Measurements from ENCODE around the gene PKN1.
A peak's percentile ranks its signal among the peaks of the same experiment; 100 is the strongest.
"Not testable (repeated sequence)": the region's sequence is repeated elsewhere in the genome, so short reads cannot be mapped to it uniquely, and the experiment has no call there.

PKN1 gene

DNA sequence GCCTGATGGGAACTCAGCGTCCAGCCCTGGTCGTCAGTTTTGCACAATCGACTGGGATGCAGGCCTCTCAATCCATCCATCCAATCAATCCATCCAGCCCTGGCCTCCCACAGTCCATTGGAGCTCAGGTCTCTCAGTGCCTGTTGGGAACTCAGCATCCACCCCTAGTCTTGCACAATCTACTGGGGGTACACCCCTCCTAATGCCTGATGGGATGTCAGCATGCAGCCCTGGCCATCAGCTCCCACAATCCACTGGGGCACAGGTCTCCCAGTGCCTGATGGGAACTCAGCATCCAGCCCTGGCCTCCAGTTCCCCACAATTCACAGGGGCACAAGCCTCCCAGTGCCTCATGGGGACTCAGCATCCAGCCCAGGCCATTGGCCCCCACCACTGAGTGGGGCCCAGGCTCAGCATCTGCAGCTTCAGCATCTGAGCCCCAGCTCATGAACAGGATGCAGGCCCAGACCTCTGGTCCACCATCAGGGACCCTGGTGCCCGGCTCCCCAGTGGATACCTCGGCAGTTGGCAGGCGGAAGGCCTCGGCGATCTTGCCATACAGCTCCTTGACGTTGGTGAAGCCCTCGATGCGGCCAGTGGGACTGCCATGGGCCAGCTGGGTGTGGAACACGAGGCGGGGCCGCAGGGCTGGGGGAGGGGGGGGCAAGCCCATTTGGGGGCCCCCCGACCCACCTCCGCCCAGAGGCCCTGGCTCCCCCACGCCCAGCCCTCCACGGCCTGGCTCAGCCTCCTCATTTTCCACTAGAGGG is 49.3 kb downstream of the PKN1 start:
- no peak for DNase-seq

DNA sequence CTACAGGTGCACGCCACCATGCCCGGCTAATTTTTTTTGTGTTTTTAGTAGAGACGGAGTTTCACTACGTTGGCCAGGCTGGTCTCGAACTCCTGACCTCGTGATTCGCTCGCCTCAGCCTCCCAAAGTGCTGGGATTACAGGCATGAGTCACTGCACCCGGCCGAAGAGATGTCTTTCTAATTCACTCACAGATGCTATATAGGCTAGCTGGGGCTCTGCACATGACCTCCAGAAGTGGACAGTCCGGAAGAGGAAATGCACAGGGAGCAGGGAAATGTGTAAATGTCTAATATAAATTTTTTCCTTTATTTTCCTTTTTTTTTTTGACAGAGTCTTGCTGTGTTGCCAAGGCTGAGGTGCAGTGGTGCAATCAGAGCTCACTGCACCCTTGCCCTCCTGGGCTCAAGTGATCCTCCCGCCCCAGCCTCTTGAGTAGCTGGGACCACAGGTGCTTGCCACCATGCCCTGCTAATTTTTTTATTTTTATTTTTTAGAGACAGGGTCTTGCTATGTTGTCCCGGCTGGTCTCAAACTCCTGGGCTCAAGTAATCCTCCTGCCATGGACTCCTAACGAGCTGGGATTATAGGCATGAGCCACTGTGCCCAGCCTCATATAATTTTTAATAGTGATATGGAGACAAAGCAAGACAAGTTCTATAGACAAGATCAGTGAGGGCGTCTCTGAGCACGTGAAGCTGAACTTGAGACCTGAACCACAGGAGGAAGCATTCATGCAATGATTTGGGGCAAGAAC is 54.4 kb downstream of the PKN1 start:
- DNase-seq: no peak

GRCh38 chr19:14492756-14493337 is 59.7 kb downstream of the PKN1 start:
- no peak for DNase-seq

DNA sequence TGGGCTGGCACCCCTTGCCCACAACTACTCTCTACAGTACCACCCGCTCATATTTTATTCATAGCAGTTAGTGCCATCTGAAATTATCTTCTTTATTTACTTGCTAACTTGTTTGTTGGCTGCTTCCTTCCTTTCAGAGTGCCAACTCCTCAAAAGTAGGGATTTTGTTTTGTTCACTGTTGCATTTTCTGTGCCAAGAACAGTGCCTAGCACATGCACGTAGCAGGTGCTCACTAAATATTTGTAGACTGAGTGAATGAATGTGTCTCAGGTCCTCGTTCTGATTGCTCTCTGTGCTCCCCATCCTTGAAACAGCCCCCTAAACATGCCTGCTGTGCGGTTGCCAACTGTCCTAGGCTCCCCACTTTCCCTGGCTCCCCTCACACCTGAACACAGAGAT is 61.3 kb downstream of the PKN1 start:
- no peak for DNase-seq

DNA sequence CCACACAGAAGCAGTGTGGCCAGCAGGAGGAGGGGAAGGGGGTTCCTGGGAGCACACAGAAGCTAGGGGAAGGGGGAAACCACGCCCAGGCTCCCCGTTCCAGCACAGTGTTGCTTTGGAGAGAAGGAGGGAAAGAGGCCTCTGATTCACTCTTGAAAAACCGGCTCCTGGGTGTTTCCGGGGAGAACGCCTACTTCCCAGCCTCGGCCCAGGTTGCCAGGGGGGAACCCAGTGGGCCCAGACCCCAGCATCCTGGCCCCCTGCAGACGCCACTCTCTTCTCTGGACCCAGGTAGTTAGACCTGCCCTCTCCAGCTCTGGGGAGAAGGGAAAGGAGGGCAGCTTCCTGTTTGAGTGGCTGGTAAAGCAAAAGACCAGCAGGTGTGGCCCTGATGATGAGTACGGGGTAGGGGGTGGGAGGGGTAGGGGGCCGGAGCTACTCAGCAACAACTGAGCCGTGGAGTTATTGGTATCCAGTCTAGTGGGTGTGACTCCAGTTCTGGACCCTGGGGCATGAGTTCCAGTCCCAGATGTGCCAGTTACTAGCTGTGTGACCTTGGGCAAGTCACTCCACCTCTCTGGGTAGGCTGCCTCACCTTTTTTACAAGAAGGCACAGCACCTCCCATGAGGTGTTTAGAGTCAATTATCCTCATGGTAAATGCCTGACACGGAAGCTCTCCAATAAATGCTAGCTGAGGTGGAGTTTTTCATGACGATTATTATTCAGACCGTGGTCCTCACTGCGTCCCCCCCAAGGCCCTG is 62.0 kb downstream of the PKN1 start:
- peak; percentile 32 for DNase-seq

DNA sequence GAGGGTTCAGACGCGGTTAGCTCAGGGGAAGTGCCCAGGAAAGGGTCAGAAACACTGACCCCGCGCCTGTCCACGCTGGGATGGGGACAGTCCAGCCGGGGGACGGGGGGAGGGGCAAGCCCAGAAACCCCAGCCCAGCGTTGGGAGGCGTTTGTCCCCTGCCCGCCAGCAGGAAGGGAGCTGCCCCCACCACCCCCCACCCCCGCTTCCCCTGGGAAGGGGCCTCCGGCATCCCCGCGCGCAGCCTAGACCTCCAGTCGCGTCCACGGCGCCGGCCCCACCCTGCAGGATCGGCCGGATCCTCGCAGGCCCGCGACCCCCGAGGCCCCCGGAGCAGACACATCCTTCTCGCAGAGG is 62.5 kb downstream of the PKN1 start:
- DNase-seq: no peak

GRCh38 chr19:14496029-14496833 is 63.1 kb downstream of the PKN1 start, which contains the start of gene GIPC1:
GIPC1 (minus strand) TSS chr19:14496127; CDS start chr19:14482976, 13,151 bp downstream.
- peak; percentile 93 for DNase-seq

- DNase-seq: no peak
These were observed 63.7 kb downstream of the PKN1 start for GRCh38 chr19:14496834-14497227.

DNA sequence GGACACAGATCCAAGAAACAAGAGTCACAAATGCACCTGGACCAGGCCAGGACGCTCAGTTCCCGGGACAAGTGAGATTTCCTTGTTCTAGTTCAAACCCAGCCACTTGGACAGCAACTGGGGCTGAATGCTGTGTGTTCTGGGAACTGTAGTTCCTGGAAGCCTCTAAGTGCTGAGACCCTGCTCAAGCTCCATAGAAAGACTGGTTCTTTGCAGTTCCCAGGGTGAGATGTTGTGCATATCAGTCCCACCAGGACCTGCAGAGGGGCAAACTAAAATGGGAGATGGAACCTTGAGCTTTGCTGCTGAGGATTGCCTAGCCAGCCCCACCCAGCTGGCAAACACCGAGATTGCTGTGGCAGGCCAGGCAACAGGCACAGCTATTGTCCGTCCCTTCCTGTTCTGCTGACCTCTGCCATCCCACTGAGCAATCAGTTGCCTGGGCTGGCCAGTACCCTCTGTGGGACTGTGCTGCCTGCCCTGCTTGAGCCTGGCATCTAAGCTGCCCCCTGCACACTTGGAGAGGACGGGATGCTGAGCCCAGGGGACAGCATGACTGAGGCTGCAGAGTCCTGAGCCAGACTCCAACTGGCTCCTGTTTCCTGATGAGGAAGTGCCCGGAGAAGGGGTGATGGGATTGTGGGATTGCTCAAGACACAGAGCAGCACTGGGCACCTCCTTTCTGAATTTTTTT is 64.3 kb downstream of the PKN1 start:
- peak; percentile 49 for DNase-seq

DNA sequence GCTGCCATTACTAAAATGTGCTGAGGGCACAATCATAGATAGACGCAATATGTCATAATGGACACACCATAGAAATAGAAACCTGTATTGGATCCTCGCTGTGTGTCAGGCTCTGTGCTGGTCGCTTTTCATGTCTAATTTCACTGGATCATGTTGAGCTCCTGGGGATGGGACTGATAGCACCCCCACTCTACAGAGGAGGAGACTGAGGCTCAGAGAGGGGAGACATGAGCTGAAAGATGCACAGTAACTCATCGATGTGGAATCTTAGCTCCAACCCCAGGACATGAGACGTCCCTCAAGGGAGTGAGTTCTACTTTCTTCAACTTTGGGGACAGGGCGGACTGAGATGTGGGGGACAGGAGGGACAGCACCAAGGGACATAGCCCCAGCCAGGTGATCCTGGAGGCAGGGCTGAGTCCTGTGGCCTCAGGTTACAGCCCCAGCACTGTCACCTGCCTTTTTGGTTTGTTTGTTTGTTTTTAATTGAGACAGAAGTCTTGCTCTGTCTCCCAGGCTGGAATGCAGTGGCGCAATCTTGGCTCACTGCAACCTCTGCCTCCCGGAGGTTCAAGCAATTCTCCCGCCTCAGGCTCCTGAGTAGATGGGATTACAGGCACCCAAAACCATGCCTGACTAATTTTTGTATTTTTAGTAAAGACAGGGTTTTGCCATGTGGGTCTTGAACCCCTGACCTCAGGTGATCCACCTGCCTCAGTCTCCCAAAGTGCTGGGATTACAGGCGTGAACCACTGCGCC is 69.4 kb downstream of the PKN1 start:
- DNase-seq: no peak

DNA sequence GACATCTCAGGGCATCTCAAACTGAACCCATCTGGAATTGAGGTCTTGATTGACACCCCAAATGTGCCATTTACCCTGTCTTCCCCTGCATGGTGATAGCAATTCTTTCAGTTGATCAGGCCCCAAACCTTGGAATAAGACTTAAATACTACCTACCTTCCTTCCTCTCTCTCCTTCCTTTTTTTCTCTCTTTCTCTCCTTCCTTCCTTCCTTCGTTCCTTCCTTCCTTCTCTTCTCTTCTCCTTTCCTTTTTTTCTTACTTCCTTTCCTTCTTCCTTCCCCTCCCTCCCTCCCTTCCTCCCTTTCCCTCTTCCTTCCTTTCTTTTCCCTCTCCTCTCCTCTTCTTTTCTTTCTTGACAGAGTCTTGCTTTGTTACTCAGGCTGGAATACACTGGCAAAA is 70.2 kb downstream of the PKN1 start:
- no peak for DNase-seq

DNA sequence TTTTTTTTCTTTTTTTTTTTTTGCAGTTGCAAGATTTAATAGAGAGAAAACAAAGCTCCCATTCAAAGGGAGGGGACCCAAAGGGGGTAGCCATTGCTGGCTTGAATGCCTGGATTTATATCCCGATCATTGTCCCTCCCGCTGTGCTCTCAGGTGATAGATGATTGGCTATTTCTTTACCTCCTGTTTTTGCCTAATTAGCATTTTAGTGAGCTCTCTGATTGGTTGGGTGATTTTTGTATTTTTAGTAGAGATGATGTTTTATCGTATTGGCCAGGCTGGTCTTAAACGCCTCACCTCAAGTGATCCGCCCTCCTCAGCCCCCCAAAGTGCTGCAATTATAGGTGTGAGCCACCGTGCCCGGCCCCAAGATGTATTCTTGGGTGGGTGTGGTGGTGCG is 71.5 kb downstream of the PKN1 start:
- not testable (repeated sequence) for DNase-seq

- peak; percentile 46 for DNase-seq
These were observed 72.6 kb downstream of the PKN1 start for GRCh38 chr19:14505488-14506239.

DNA sequence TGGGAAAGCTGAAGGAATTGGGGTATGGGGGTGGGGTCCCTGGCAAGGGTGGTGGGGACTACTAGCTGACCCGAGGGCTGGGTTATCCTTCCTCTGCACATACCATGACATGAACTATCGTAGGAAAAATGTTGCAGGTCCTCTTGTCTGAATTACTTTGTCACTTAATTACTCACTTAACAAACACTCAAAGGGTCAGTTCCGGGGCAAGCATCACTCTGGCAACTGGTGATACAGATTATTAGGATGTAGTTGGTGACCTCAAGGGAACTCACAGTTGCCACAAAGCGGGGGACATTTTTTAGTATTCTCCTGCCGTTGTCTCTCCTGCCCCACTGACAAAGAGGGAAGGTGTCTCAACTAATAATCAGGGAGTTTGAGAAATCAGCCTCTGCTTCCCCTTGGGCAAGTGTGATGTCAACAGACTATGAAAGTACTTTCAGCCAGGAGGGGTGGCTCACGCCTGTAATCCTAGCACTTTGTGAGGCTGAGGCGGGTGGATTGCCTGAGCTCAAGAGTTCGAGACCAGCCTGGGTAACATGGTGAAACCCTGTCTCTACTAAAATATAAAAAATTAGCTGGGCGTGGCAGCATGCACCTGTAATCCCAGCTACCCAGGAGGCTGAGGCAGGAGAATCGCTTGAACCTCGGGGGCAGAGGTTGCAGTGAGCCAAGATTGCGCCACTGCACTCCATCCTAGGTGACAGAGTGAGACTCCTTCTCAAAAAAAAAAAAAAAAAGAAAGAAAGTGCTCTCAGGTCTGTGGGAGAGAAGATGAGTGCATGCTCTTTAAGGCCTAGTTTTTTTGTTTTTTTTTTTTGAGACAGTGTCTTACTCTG is 74.8 kb downstream of the PKN1 start:
- DNase-seq: no peak

DNA sequence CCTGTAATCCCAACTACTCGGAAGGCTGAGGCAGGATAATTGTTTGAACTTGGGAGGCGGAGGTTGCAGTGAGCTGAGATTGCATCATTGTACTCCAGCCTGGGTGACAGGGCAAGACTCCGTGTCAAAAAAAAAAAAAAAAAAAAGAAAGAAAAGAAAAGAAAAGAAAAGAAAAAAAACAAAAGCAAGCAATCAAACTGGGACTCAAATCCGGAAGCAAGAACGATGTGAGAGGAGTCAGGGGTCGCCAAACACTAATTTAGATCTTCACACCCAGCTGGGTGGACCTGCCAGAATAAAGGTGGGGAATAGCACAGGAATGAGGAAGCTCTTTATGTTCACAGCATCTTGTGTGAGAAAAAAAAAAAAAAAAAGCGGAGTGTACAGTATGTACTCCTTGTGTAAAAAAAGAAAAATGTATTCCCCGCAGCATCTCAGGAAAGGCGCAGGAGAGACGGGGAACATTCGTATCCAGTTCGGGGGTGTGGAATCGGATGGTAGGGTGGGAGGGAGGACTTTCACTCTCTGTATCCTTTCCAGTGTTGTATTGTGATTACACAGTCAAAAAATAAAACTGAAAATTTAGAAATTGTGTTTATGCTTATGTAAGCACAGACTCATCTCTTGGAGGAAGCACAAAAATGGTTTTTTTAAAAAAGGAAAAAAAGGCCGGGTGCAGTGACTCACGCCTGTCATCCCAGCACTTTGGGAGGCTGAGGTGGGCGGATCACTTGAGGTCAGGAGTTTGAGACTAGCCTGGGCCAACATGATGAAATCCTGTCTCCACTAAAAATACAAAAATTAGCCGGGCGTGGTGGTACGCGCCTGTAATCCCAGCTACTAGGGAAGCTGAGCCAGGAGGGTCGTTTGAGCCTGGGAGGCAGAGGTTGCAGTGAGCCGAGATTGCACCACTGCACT is 77.5 kb downstream of the PKN1 start:
- DNase-seq: no peak

GRCh38 chr19:14511229-14511593 is 78.1 kb downstream of the PKN1 start:
- DNase-seq: no peak

DNA sequence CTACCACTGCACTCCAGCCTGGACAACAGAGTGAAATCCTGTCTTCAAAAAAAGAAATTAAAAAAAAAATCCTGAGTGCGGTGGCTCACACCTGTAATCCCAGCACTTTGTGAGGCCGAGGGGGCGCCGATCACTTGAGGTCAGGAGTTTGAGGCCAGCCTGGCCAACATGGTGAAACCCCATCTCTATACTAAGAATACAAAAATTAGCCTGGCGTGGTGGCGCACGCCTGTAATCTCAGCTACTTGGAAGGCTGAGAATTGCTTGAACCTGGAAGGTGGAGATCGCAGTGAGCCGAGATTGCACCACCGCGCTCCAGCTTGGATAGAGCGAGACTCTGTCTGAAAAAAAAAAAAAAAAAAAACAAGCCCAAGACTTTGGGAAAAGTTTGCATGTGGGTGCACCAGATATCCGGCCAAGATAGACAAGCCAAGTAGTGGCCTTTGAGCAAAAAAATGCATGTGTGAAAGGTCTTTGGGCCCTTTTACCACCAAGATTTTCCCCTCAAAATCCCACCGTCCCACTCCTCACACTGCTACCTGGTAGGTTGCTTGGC is 79.4 kb downstream of the PKN1 start:
- DNase-seq: no peak

Measured in right kidney (tissue), 1 donor.